ENCODE results near the gene SULT6B1. TPM values are rescaled to one million over a fixed set of nuclear protein-coding genes. Genes with fewer than 3 reads are reported as not detected.

SULT6B1 gene, protein sequence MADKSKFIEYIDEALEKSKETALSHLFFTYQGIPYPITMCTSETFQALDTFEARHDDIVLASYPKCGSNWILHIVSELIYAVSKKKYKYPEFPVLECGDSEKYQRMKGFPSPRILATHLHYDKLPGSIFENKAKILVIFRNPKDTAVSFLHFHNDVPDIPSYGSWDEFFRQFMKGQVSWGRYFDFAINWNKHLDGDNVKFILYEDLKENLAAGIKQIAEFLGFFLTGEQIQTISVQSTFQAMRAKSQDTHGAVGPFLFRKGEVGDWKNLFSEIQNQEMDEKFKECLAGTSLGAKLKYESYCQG
- total RNA-seq, result not detected in 2 replicates

DNA sequence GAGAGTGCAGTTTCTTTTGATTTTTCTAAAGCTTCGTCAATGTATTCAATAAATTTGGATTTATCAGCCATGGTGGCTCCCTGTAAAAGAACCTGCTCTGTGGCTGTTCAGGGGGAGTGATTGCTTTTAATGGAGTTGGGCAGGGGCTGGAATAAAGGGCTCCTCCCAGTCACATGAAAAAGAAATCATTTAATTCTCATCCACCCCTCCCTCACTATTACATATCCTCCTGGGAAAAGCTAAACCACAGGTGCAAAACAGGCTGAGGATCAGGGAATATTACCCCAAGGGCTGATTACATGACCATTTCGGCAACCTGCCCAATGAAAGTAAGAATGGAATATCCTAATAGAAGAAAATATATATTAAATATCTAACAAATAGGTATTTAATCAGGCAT, at the start of gene SULT6B1:
Gene SULT6B1, minus strand, starts transcription at position 101 of the 400 bp plus-strand sequence. Its CDS starts 30 bp downstream, at position 71.

DNA sequence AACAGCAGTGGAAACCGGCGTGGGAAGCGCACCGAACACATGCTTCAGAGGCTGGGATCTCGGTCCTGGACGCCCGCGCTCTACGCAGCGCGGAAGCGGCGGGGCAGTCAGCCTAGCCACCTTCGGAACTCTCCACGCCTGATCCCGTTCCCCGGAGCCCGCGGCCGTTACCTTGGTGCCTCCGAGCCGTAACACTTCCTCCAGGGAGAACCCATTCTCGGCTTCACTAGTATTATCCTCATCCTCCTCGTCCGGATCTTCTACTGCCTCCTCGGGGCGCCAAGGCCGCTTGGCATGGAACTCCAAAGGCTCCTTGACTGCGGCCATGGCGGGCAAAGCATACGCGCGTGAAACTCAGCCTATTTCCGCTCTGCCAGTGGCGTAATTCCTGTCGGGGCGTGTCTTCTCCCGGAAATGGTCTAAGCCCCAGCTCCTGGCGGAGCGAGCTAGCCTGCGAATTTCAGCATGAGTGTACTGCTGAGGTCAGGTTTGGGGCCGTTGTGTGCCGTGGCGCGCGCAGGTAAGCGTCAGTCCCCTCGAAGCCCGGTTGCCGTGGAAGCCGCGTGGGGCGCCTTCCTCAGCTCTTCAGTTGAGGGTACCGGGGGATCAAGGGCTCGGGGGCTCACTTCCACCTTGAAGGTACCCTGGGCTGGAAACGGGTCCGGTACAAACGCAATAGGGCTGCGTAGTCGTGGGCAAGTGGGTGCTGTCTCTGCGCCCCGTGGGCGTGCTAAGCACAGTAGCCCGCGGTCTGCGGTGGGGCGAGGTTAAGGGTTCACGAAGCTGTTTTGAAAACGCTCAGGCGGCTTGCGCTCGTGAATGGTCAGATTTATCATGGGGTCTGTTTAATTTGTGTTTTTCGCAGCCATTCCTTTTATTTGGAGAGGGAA, 43.0 kb upstream of the SULT6B1 start, which contains the start of the genes CEBPZ and NDUFAF7:
Gene CEBPZ, minus strand, starts transcription at position 356 of the 890 bp plus-strand sequence. Its CDS starts 29 bp downstream, at position 327.
Gene NDUFAF7, plus strand, starts transcription at position 418 of the 890 bp plus-strand sequence. Its CDS starts 48 bp downstream, at position 466.

DNA sequence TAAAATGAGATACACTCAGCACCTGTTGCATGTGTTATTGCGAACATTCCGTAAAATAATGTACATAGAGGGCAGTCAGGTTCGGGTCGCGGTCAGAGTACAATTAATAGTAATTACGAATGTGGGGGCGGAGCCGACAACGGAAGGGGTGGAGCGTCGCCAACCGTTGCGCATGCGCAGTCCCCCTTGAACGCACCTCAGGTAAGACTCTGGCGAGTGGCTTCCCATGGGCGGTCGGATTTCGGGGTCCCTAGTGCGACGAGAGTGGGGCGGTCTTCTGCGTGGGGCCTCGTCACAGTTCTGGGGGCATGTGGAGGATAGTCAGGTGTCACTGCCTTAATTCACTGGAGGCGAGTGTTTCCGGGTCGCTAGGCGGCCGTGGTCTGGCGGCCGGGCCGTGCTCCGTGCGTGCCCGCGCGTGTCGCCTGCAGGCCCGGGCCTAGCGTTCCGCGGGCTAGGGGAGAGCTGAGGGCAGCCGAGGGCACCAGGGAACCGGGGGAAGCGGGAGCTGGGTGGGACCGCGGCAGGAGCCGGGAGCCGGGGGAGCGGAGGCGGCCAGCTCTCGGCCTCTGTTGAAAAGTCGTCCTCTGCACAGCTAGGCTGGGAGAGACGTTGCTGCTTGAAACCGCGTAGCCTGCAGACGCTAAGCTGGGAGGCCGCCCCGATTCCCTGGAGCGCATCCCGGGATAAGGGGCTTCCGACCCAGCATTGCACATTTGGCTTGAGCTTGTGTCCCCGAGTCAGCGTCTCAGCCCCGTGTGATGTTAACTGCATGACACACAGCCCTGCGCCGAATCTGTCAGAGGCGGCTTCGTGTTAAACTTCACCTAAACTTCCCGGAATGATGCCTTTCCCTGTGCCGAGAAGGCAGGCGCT, 8.1 kb upstream of the SULT6B1 start, which contains the start of gene CEBPZOS:
Gene CEBPZOS, plus strand, starts transcription at position 177 of the 876 bp plus-strand sequence. CDS start 3,209 bp downstream, outside the sequence.

DNA sequence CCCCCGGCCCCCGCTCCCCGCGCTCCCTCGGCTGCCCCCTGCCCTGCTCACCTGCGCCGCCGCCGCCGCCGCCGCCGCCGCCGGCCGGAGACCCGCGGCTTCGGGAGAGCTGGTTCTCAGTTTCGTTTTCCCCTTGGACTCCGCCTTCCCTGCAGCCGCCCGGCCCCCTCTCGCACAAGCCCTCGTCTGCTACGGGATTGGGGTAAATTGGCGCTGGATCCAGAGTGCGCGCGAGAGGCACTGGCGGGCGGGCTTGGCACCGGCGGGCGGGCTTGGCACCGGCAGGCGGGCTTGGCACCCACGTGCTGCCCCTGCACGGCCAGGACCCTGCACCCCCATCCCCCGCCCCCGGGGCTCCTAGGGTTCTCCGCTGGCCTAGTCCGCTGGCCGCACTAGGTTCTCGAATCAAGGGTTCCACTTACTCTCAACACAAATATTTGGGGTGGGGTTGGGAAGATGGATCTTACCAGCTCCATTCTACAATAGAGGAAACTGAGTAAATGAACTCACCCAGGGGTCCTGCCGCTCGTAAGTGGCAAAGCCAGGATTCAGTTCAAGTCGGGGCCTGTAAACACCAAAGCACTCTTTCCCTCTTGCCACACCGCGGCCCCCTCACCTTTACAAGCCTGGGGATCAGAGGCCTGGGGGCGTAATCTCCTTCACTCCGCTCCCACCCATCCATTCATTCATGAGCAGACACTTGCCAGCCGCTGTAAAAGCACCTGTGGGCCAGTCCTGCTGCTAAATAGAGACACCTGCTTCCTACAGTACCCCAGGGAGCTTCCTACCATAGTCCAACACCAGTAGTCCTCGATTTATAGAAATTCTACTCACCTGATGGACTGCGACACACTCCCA, 31.4 kb downstream of the SULT6B1 start, which contains the start of gene EIF2AK2:
Gene EIF2AK2, minus strand, starts transcription at position 124 of the 858 bp plus-strand sequence. CDS start 9,174 bp downstream, outside the sequence.

Other genes starting within 250 kb of the SULT6B1 start
- gene STRN, start 222.1 kb downstream of the SULT6B1 start, total RNA-seq, result 8.1 and 11.3 TPM in 2 replicates
- 8.0 and 9.6 TPM in 2 replicates for gene HEATR5B, start 104.3 kb downstream of the SULT6B1 start, total RNA-seq
- 6.9 and 14.9 TPM in 2 replicates for gene GPATCH11, start 104.2 kb downstream of the SULT6B1 start, total RNA-seq
- gene EIF2AK2, start 31.7 kb downstream of the SULT6B1 start, total RNA-seq, result 18.0 and 21.4 TPM in 2 replicates
- 15.4 and 33.1 TPM in 2 replicates for gene CEBPZOS, start 7.8 kb upstream of the SULT6B1 start, total RNA-seq
- 29.8 and 31.9 TPM in 2 replicates for gene CEBPZ, start 42.9 kb upstream of the SULT6B1 start, total RNA-seq
- 6.2 and 21.5 TPM in 2 replicates for gene NDUFAF7, start 43.0 kb upstream of the SULT6B1 start, total RNA-seq
- gene PRKD3, start 136.2 kb upstream of the SULT6B1 start, total RNA-seq, result 24.7 and 41.0 TPM in 2 replicates
- gene QPCT, start 156.0 kb upstream of the SULT6B1 start, total RNA-seq, result 4.5 and 24.2 TPM in 2 replicates